ENCODE data around the gene SH3GLB2. TPM values are rescaled to one million over a fixed set of nuclear protein-coding genes. Genes with fewer than 3 reads are reported as not detected.

SH3GLB2 gene
- total RNA-seq, 3 donors from 2014 or later: 59.2 to 227 (median 150) TPM

GRCh38 chr9:129031514-129031913 is 3.4 kb upstream of the SH3GLB2 start:
- no peak for DNase-seq (ENCODE audit: low spot score in 2 of 2)
- Histone ChIP-seq H3K27me3 (no peaks in the 10 kb centered on the region), H3K9me3 (no peaks in the 10 kb centered on the region), H3K27ac (no peak overlapping the region), H3K36me3 (no peaks in the 10 kb centered on the region), H3K4me1 (peaks cover 4 to 6% of the 10 kb centered on the region in 2 donors), H3K4me3 (no peak overlapping the region)
- no peak for TF ChIP-seq POLR2A (IDR thresholded peaks at IDR 0.05)
- TF ChIP-seq, protein P1, sequence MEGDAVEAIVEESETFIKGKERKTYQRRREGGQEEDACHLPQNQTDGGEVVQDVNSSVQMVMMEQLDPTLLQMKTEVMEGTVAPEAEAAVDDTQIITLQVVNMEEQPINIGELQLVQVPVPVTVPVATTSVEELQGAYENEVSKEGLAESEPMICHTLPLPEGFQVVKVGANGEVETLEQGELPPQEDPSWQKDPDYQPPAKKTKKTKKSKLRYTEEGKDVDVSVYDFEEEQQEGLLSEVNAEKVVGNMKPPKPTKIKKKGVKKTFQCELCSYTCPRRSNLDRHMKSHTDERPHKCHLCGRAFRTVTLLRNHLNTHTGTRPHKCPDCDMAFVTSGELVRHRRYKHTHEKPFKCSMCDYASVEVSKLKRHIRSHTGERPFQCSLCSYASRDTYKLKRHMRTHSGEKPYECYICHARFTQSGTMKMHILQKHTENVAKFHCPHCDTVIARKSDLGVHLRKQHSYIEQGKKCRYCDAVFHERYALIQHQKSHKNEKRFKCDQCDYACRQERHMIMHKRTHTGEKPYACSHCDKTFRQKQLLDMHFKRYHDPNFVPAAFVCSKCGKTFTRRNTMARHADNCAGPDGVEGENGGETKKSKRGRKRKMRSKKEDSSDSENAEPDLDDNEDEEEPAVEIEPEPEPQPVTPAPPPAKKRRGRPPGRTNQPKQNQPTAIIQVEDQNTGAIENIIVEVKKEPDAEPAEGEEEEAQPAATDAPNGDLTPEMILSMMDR (IDR thresholded peaks at IDR 0.05): no peak
- TF ChIP-seq POLR2AphosphoS5 (IDR thresholded peaks at IDR 0.05): no peak
- intact Hi-C loops (cut with DNase I; ENCODE audit: low total_unique reads): no loop called here

DNA sequence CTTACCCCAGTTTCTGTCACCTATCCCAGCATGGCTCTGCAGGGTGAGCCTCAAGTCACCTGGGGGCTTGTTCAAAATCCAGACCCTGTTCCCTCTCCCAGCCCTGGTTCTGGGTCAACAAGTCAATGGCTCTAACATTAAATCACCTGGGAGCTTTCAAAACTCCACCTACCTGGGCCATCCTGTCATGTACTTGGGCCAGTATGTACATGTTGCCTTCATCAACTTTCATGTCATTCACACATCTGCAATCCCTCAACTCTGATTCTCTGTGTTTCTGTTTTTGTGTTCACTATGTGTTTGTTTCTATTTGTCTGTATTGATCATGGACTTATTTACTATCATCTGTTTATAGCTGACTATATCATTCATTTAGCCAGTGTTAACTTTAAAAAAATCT is 2.1 kb upstream of the SH3GLB2 start:
- no peak for DNase-seq (ENCODE audit: low spot score in 2 of 2)
- TF ChIP-seq POLR2A (IDR thresholded peaks at IDR 0.05) (no peak), POLR2AphosphoS5 (IDR thresholded peaks at IDR 0.05) (no peak)
- TF ChIP-seq, protein P1 (IDR thresholded peaks at IDR 0.05): no peak
- Histone ChIP-seq H3K36me3 (no peaks in the 10 kb centered on the region), H3K27me3 (no peaks in the 10 kb centered on the region), H3K9me3 (no peaks in the 10 kb centered on the region), H3K4me3 (no peak overlapping the region), H3K4me1 (peaks cover 10 to 12% of the 10 kb centered on the region in 2 donors), H3K27ac (no peak overlapping the region)
- intact Hi-C loops (cut with DNase I; ENCODE audit: low total_unique reads): no loop called here

DNA sequence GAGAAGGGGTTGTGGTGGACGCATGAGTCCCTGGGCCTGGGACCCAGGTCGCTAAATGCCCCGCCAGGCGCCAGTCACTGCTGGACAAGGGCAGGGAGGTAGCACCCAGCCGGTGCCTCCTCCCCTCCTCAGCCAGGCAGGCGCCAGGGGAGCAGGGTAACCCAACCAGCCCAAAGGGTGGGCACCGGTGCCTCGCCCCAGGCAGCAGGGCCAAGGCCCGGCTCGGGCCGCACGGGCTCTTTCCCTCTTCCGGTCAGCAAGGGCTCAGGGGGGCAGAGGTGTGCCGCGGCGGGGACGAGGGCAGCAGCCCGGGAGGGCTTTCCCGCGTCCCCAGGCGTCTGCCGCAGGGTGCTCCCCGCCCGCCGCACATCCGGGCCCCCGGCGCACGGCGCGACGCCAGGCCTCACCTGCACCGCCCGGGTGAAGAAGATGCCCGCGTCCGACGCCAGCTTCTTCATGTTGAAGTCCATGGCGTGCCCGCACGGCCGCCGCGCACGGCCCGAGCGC is 393 bp downstream of the SH3GLB2 start:
- H3K27ac ChIP-seq: peak overlapping the region; percentile 87
- TF ChIP-seq POLR2AphosphoS5 (IDR thresholded peaks at IDR 0.05) (no peak), POLR2A (IDR thresholded peaks at IDR 0.05) (no peak)
- TF ChIP-seq, protein P1 (IDR thresholded peaks at IDR 0.05): no peak
- no peaks in the 10 kb centered on the region for H3K9me3 ChIP-seq
- no peaks in the 10 kb centered on the region for H3K27me3 ChIP-seq
- no peaks in the 10 kb centered on the region for H3K36me3 ChIP-seq
- intact Hi-C loops (cut with DNase I; ENCODE audit: low total_unique reads): no loop called here
- peaks cover 10 to 23% of the 10 kb centered on the region in 2 donors for H3K4me1 ChIP-seq
- peak overlapping the region; percentile 81 to 93 (median 83) for H3K4me3 ChIP-seq
- peak in 1 of 2 donors; percentile 29 for DNase-seq (ENCODE audit: low spot score in 2 of 2)

DNA sequence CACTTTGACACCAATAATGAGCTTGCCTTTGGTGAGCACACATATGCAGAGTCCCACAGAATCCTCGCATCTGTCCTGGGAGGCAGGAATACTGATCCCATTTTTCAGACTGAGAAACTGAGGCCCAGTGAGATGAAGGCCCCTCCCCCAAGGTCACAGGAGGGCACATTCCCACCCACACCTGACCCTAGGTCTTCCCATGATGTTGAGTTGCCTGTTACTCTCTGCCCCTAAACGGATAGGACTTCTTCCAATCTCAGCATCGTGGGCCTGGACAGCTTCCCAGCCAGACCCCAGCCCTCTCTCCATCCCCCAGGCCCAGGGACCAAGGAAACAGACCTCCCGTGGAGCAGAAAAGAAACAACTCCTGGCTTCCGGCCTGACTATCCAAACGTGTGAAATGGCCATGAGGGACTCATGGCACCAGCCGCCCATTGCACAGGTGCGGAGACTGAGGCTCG is 877 bp downstream of the SH3GLB2 start:
- Histone ChIP-seq H3K4me3 (peak overlapping the region; percentile 81 to 93 (median 83)), H3K27ac (peak overlapping the region; percentile 87), H3K27me3 (no peaks in the 10 kb centered on the region), H3K36me3 (no peaks in the 10 kb centered on the region), H3K4me1 (peaks cover 10 to 23% of the 10 kb centered on the region in 2 donors), H3K9me3 (no peaks in the 10 kb centered on the region)
- TF ChIP-seq, protein P1 (IDR thresholded peaks at IDR 0.05): no peak
- TF ChIP-seq POLR2A (IDR thresholded peaks at IDR 0.05): no peak
- no peak for TF ChIP-seq POLR2AphosphoS5 (IDR thresholded peaks at IDR 0.05)
- no peak for DNase-seq (ENCODE audit: low spot score in 2 of 2)
- intact Hi-C loops (cut with DNase I; ENCODE audit: low total_unique reads): no loop called here

DNA sequence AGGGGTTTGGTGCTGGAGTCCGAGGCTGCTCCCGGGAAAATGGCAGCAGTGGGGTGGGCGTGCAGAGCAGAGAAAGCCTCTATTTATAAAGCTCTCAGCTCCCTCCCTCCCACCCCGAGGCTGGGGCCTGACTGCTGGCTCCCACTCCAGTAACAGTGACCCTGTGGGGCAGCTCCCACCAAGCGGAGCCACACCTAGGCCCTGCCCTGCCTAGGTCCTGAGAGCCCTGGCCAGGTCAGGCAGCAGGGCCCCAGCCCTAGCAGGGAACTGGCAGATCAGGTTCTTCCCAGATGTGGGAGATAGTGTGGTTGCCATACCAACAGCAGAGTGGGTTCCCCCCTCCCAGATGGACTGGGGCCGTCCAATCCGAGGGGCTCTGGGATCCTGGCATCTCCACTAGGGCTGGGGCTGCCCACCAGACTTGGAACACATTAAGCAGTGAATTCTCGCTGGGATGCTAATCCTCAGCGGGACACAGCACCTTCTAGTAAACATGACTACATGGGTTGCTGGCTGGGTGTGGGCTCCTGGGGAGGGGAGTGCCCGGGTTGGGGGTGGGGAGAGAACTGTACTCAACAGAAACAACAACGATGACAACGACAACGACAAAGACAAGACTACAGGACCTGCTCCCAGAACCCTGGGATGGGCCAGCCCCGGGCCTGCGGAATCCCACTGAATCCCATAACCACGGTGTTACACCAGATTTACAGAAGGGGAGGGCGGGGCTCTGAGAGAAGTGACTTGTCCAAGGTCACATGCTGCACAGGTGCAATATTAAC is 1.5 kb downstream of the SH3GLB2 start:
- Histone ChIP-seq H3K27ac (peak overlapping the region; percentile 87), H3K4me3 (peak overlapping the region; percentile 81 to 93 (median 83)), H3K9me3 (no peaks in the 10 kb centered on the region), H3K27me3 (no peaks in the 10 kb centered on the region), H3K4me1 (peaks cover 10 to 23% of the 10 kb centered on the region in 2 donors), H3K36me3 (no peaks in the 10 kb centered on the region)
- TF ChIP-seq POLR2A (IDR thresholded peaks at IDR 0.05): no peak
- TF ChIP-seq, protein P1 (IDR thresholded peaks at IDR 0.05): no peak
- intact Hi-C loops (cut with DNase I; ENCODE audit: low total_unique reads): no loop called here
- DNase-seq (ENCODE audit: low spot score in 2 of 2): peak; percentile 67 to 72
